CD4-positive, alpha-beta T cell (primary cell): ENCODE data around the gene SYT17. TPM values are rescaled to one million over a fixed set of nuclear protein-coding genes. Genes with fewer than 3 reads are reported as not detected.

Source experiments
- ATAC-seq: fragments of 200-7000 bp; cut with Tn5 transposase; one replicate; pipeline ENCODE4 v1.10.0; 2022; ENCODE audit warnings: mild to moderate bottlenecking; ENCODE audit not compliant: poor library complexity
- CTCF ChIA-PET: fragments of 350-600 bp; sonication (Branson Sonifier 250); formaldehyde crosslinking; loops from one replicate; lab custom pipeline; 2021; ENCODE audit warnings: antibody characterized with exemption, inconsistent platforms; lab: Charles Lee
- POLR2A ChIA-PET: fragments of 350-600 bp; sonication (Branson Sonifier 250); formaldehyde crosslinking; loops from one replicate; lab custom pipeline; 2021; ENCODE audit warnings: antibody characterized with exemption, inconsistent platforms; lab: Charles Lee
- DNase-seq, 14 experiments: peaks; one replicate each; pipeline ENCODE4 v3.0.0-alpha.2; 2013 to 2020; ENCODE audit warnings: mixed read lengths in 2 of 14
- H3K27ac ChIP-seq, 2 donors: one replicate each; pipeline versions ENCODE4 v1.5.1 to v1.7.0; 2013; ENCODE audit warnings: low read length in 2 of 2, low read depth in 1 of 2, mild to moderate bottlenecking in 1 of 2
- H3K27me3 ChIP-seq, 2 experiments: 1 replicate in 1 of 2; 2 replicates in 1 of 2; pipeline versions ENCODE4 v1.6.1 to v1.7.0; 2013; ENCODE audit warnings: low read length in 2 of 2, control low read depth in 1 of 2, mild to moderate bottlenecking in 1 of 2, moderate library complexity in 1 of 2; ENCODE audit not compliant: insufficient read depth in 2 of 2, control insufficient read depth in 1 of 2
- H3K36me3 ChIP-seq: one replicate; pipeline ENCODE4 v1.6.1; 2013; ENCODE audit warnings: low read length, control low read depth; ENCODE audit not compliant: insufficient read depth
- H3K4me1 ChIP-seq: one replicate; pipeline ENCODE4 v1.6.1; 2013; ENCODE audit warnings: low read length, control low read depth; ENCODE audit not compliant: insufficient read depth
- H3K4me3 ChIP-seq: one replicate; pipeline ENCODE4 v1.5.1; 2013; ENCODE audit warnings: mild to moderate bottlenecking, low read length, moderate library complexity
- H3K9me3 ChIP-seq, 2 experiments: 1 replicate in 1 of 2; 2 replicates in 1 of 2; pipeline versions ENCODE4 v1.6.1 to v1.7.0; 2013; ENCODE audit warnings: low read length in 2 of 2, mild to moderate bottlenecking in 2 of 2, control low read depth in 1 of 2, moderate library complexity in 1 of 2; ENCODE audit not compliant: control insufficient read depth in 1 of 2, insufficient read depth in 1 of 2
- H3K27ac Mint-ChIP-seq: one replicate; pipeline ENCODE4 v1.8.0; 2020; ENCODE audit warnings: mixed read lengths
- H3K27me3 Mint-ChIP-seq: one replicate; pipeline ENCODE4 v1.8.0; 2021; ENCODE audit warnings: mixed read lengths
- H3K36me3 Mint-ChIP-seq: one replicate; pipeline ENCODE4 v1.8.0; 2021; ENCODE audit warnings: low read depth, mixed read lengths
- H3K4me1 Mint-ChIP-seq: one replicate; pipeline ENCODE4 v1.8.0; 2021; ENCODE audit warnings: low read depth, mixed read lengths
- H3K4me3 Mint-ChIP-seq: one replicate; pipeline ENCODE4 v1.8.0; 2020; ENCODE audit warnings: mild to moderate bottlenecking, mixed read lengths
- H3K9me3 Mint-ChIP-seq: one replicate; pipeline ENCODE4 v1.8.0; 2020; ENCODE audit warnings: mixed read lengths
- CTCF ChIP-seq: fragments of 200-600 bp; IDR thresholded peaks from one replicate; pipeline ENCODE4 v1.8.0; 2022; ENCODE audit warnings: antibody characterized with exemption, mild to moderate bottlenecking
- intact Hi-C, 2 experiments: fragments of 100-400 bp; cut with DNase I in 1 of 2; cut with micrococcal nuclease in 1 of 2; formaldehyde crosslinking; loops; one replicate each; pipeline versions ENCODE4 v1.15.1 to v1.9.0; 2023 to 2025; cut with DNase I, micrococcal nuclease
- total RNA-seq, 174 experiments: library from RNA in 2 of 174; stranded (reverse) in 2 of 174; gene quantifications; one replicate each; pipeline ENCODE4 v1.2.3 and lab custom pipeline; 2021 to 2026

SYT17 gene
- total RNA-seq, 2 experiments from 2014 or later: not detected

- Histone ChIP-seq H3K4me3 (no peak overlapping the region), H3K36me3 (no peaks in the 10 kb centered on the region), H3K9me3 (no peaks in the 10 kb centered on the region), H3K27me3 (peaks cover 0 to 2% of the 10 kb centered on the region in 2 experiments), H3K4me1 (no peaks in the 10 kb centered on the region), H3K27ac (no peak overlapping the region)
- intact Hi-C loops: no loop called here
- H3K27ac Mint-ChIP-seq: no peak overlapping the region
- DNase-seq (no peak), ATAC-seq (no peak)
- no peak for TF ChIP-seq CTCF
- H3K36me3 Mint-ChIP-seq: no peaks in the 10 kb centered on the region
- no peaks in the 10 kb centered on the region for H3K9me3 Mint-ChIP-seq
- CTCF ChIA-PET: no interaction called here
- POLR2A ChIA-PET: no interaction called here
- H3K4me1 Mint-ChIP-seq: peaks cover 9% of the 10 kb centered on the region
- H3K27me3 Mint-ChIP-seq: peaks cover 3% of the 10 kb centered on the region
- no peak overlapping the region for H3K4me3 Mint-ChIP-seq
Observed at GRCh38 chr16:19297454-19297853, 129.4 kb downstream of the SYT17 start.

GRCh38 chr16:19299565-19299964, 131.5 kb downstream of the SYT17 start:
- H3K9me3 Mint-ChIP-seq: no peaks in the 10 kb centered on the region
- no peaks in the 10 kb centered on the region for H3K36me3 Mint-ChIP-seq
- Histone ChIP-seq H3K9me3 (no peaks in the 10 kb centered on the region), H3K4me3 (no peak overlapping the region), H3K27ac (no peak overlapping the region), H3K27me3 (no peaks in the 10 kb centered on the region), H3K4me1 (no peaks in the 10 kb centered on the region), H3K36me3 (no peaks in the 10 kb centered on the region)
- POLR2A ChIA-PET: no interaction called here
- no peak for TF ChIP-seq CTCF
- peaks cover under 1% of the 10 kb centered on the region for H3K27me3 Mint-ChIP-seq
- H3K27ac Mint-ChIP-seq: no peak overlapping the region
- CTCF ChIA-PET: no interaction called here
- intact Hi-C loops: no loop called here
- H3K4me3 Mint-ChIP-seq: no peak overlapping the region
- ATAC-seq (no peak), DNase-seq (no peak)
- peaks cover 3% of the 10 kb centered on the region for H3K4me1 Mint-ChIP-seq

GRCh38 chr16:19301931-19302330, 133.9 kb downstream of the SYT17 start:
- Histone ChIP-seq H3K27ac (no peak overlapping the region), H3K4me1 (no peaks in the 10 kb centered on the region), H3K27me3 (no peaks in the 10 kb centered on the region), H3K4me3 (no peak overlapping the region), H3K9me3 (no peaks in the 10 kb centered on the region), H3K36me3 (no peaks in the 10 kb centered on the region)
- Mint-ChIP-seq H3K27me3 (peaks cover 9% of the 10 kb centered on the region), H3K27ac (no peak overlapping the region), H3K9me3 (no peaks in the 10 kb centered on the region), H3K4me1 (no peaks in the 10 kb centered on the region), H3K4me3 (no peak overlapping the region), H3K36me3 (no peaks in the 10 kb centered on the region)
- DNase-seq: no peak
- intact Hi-C loops: no loop called here
- POLR2A ChIA-PET: no interaction called here
- no peak for TF ChIP-seq CTCF
- CTCF ChIA-PET: no interaction called here
- no peak for ATAC-seq
